ENCODE data around the gene DCAF4.

The DCAF4 gene

DNA sequence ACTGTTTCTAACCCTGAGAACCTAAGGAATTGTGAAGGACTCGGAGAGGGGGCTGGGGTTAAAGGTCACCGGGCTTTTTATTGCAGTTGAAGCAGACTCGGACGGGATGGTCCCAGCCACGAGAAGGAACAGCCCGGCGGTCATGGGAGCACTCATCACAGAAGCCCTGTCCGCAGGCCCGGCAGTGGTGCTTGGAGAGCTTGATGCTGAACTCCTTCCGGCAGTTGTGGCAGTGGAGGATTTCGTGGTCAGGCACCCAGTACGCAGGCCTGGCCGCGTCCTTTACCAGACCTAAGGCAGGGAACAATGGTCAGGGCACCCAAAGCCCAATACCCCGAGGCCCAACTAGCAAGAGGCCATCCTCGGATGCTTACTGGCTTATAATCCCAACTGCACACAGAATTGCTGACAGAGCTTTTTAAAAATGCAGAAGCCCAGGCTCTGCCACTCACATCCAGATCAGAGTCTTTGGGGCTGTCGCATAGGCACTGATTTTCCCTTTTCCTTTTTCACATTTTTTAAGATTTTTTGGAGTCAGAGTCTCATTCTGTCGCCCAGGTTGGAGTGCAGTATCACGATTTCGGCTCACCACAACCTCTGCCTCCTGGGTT, 44.7 kb downstream of the DCAF4 start:
- ChIA-PET CTCF (interaction anchor here (0.7 kb wide), 1 partner anchor 221 kb away, joined by 3 read pairs; no protein-coding TSS in a partner anchor), POLR2A (ENCODE audit: low non-redundant PET) (no interaction called here)
- H3K27ac ChIP-seq, result no peak overlapping the region
- DNase-seq (ENCODE audit: low spot score), result no peak
- TF ChIP-seq, protein P1, sequence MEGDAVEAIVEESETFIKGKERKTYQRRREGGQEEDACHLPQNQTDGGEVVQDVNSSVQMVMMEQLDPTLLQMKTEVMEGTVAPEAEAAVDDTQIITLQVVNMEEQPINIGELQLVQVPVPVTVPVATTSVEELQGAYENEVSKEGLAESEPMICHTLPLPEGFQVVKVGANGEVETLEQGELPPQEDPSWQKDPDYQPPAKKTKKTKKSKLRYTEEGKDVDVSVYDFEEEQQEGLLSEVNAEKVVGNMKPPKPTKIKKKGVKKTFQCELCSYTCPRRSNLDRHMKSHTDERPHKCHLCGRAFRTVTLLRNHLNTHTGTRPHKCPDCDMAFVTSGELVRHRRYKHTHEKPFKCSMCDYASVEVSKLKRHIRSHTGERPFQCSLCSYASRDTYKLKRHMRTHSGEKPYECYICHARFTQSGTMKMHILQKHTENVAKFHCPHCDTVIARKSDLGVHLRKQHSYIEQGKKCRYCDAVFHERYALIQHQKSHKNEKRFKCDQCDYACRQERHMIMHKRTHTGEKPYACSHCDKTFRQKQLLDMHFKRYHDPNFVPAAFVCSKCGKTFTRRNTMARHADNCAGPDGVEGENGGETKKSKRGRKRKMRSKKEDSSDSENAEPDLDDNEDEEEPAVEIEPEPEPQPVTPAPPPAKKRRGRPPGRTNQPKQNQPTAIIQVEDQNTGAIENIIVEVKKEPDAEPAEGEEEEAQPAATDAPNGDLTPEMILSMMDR (conservative IDR thresholded peaks at IDR 0.05; ENCODE audit: low read depth), result no peak

DNA sequence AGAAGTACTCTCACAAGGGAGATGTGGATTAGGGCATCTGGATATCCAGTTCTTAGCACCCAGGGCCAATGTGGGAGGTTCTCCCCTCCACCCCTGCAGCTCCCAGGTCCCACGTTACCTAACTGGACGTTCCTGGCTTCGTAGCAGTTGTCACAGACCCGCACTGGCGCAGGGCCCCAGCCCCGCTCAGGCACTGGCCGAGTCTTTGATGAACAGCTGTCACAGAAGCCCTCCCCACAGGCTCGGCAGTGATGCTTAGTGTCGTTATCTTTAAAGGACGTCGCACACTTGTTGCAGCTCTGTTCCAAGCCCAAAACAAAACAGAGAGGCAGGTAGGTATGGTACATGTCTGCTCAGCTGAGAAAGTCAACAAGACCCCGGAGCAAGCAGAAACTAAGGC, 48.4 kb downstream of the DCAF4 start:
- TF ChIP-seq, protein P1 (conservative IDR thresholded peaks at IDR 0.05; ENCODE audit: low read depth), result no peak
- POLR2A ChIA-PET (ENCODE audit: low non-redundant PET), result no interaction called here
- DNase-seq (ENCODE audit: low spot score), result no peak
- no peak overlapping the region for H3K27ac ChIP-seq
- CTCF ChIA-PET, result no interaction called here

DNA sequence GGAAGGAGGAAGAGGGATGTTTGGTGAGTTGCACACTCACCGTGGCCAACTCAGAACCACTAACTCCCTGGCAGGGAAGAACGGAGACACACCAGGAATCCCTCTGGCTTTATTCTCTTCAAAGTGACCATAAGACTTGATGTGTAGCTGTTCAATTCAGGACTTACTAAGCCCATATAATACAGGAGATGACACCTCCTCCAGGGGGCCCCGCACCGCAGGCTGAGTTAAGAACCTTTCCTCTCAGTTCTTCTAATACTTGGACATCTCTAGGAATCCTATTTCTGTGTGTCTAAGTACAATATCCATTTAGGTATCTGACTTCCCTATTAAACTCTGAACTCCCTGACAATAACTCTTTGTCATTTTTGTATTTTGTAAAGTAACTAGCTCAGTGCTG, 49.5 kb downstream of the DCAF4 start:
- POLR2A ChIA-PET (ENCODE audit: low non-redundant PET), result no interaction called here
- TF ChIP-seq, protein P1 (conservative IDR thresholded peaks at IDR 0.05; ENCODE audit: low read depth), result no peak
- no peak overlapping the region for H3K27ac ChIP-seq
- no peak for DNase-seq (ENCODE audit: low spot score)
- CTCF ChIA-PET, result interaction anchor here (0.6 kb wide), 1 partner anchor 8 kb away, joined by 3 read pairs; no protein-coding TSS in a partner anchor

DNA sequence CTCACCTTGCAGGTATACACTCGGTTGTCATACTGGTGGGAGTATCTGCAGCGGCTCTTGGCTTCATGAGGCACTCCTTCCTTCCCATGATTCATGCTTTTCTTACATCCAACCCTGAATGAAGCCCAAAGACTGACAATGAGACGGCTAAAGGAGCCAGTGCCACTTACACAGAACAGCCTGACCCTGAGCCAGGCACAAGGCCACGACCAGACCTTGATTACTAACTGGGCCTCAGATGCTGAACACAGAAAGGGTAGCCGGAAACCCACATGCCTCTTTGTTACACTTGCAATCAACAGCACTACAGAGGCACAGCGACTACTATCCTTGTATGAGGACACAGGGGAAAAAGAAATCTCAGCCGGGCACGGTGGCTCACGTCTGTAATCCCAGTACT, 52.6 kb downstream of the DCAF4 start:
- TF ChIP-seq, protein P1 (conservative IDR thresholded peaks at IDR 0.05; ENCODE audit: low read depth), result no peak
- DNase-seq (ENCODE audit: low spot score), result no peak
- CTCF ChIA-PET, result no interaction called here
- no peak overlapping the region for H3K27ac ChIP-seq
- POLR2A ChIA-PET (ENCODE audit: low non-redundant PET), result no interaction called here

DNA sequence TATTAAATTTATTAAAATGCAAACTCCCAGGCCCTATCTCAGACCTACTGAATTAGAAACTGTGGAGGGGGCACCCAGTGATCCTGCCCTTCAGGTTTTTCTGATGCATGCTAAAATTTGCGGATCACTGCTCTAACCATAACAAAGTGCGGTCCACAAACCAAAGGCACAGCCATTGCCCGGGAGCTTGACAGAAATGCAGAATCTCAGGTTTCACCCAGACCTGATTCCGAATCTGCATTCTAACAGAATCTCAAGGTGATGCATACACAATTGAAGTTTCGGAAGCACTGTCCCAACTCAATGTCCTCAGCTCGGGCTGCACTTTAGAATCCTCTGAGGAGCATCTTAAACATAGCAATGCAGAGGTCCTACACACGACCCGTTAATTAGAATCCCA, 54.6 kb downstream of the DCAF4 start:
- H3K27ac ChIP-seq, result no peak overlapping the region
- no peak for DNase-seq (ENCODE audit: low spot score)
- POLR2A ChIA-PET (ENCODE audit: low non-redundant PET), result no interaction called here
- CTCF ChIA-PET, result no interaction called here
- TF ChIP-seq, protein P1 (conservative IDR thresholded peaks at IDR 0.05; ENCODE audit: low read depth), result no peak

DNA sequence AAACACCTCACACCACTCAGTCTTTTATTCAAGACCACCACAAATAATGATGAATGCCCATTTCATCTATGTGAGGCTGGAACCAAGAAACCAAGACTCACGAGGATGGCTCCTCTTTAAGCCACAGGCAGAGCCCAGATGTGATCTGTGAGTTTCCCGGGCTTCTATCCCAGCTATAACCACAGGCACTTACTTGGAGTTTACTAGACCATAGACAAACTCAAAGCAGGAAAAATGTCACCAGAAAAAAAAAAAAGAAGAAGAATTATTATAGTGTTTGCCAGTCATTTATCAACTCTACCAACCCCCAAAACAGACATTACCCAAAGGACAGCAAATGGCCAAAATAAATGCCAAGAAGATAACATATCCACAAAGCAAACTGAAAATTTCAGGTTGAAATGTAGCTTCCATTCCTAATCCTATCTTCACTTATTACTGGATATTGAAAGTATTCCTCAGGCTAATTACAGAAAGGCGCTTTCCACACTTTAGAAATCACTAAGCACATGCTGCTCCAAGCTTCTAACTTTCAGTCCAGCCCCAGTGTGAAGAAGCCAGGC, 56.0 kb downstream of the DCAF4 start:
- TF ChIP-seq, protein P1 (conservative IDR thresholded peaks at IDR 0.05; ENCODE audit: low read depth), result no peak
- no peak for DNase-seq (ENCODE audit: low spot score)
- CTCF ChIA-PET, result interaction anchor here (0.7 kb wide), 1 partner anchor 45 kb away, joined by 7 read pairs; no protein-coding TSS in a partner anchor
- H3K27ac ChIP-seq, result no peak overlapping the region
- POLR2A ChIA-PET (ENCODE audit: low non-redundant PET), result no interaction called here
